NB4 (cell line): ENCODE measurements around the gene LIPM.
"Not testable (repeated sequence)": the region's sequence is repeated elsewhere in the genome, so short reads cannot be mapped to it uniquely, and the experiment has no call there.

ENCODE experiments used
- CTCF ChIP-seq: IDR thresholded peaks from one replicate; pipeline ENCODE4 v1.5.1; 2012; ENCODE audit warnings: low read depth, low read length
- MAX ChIP-seq: IDR thresholded peaks from 2 replicates; pipeline ENCODE4 v1.6.1; 2011; ENCODE audit warnings: low read depth, low read length
- MYC ChIP-seq: IDR thresholded peaks from 2 replicates; pipeline ENCODE4 v1.6.1; 2011; ENCODE audit warnings: low read depth, low read length
- POLR2A ChIP-seq: IDR thresholded peaks from 2 replicates; pipeline ENCODE4 v1.6.1; 2011; ENCODE audit warnings: mild to moderate bottlenecking; ENCODE audit not compliant: insufficient read length; ENCODE audit errors: extremely low read depth

GRCh38 chr10:88837632-88838031, 35.1 kb downstream of the LIPM start:
- TF ChIP-seq CTCF, POLR2A, MAX, MYC: not testable (repeated sequence)
